NCI-H82 (cell line): Measurements from ENCODE around the gene DNM3.
A peak's percentile ranks its signal among the peaks of the same experiment; 100 is the strongest.

Source experiments
- DNase-seq: peaks from one replicate; lab custom pipeline; 2025; lab: John Stamatoyannopoulos, UW

DNM3 gene

GRCh38 chr1:172360985-172361384 is 519.7 kb downstream of the DNM3 start:
- no peak for DNase-seq

- DNase-seq = no peak
Observed at GRCh38 chr1:172363852-172364251, 522.6 kb downstream of the DNM3 start.

- DNase-seq = peak; percentile 46
Observed at GRCh38 chr1:172371646-172372045, 530.3 kb downstream of the DNM3 start.

GRCh38 chr1:172373864-172374263 is 532.6 kb downstream of the DNM3 start:
- no peak for DNase-seq

GRCh38 chr1:172375211-172375631 is 533.9 kb downstream of the DNM3 start:
- DNase-seq = no peak

DNA sequence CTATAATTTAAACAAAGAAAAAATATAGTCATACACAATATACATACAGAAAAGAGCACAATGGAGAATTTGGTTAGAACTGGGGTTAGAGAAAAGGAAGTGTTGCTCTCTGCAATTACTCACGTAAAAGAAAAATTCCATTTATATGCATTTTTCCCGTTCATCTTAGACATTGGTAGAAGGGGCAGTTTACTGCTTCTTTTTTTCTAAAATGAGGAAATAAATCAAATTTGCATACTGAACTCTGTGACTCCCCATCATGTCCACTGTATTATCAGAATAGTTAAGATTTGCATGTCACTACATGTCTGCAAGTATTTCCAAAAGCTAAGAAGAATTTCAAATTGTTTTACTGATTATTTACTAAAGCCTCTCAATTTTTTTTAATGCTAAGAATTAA is 535.1 kb downstream of the DNM3 start:
- DNase-seq = no peak

DNA sequence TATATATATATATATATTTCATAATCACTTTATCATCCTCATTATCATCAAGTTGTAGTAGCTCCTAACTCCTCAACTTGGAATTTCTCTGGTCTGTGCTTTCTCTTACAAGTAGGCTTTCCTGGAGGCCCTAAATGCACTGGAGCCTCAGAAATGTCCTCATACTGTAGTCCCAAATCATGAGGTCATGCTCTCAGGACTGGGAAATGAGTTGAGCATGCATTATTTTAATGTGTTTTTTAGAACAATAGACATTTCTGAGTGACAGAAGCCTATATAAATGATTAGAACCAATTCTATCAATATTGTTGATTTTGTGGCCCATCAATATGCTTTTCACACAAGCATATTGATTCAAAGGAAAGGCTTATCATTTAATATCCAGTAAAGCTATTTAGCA is 536.3 kb downstream of the DNM3 start:
- no peak for DNase-seq

GRCh38 chr1:172378109-172378760 is 536.9 kb downstream of the DNM3 start:
- DNase-seq = peak; percentile 19

DNA sequence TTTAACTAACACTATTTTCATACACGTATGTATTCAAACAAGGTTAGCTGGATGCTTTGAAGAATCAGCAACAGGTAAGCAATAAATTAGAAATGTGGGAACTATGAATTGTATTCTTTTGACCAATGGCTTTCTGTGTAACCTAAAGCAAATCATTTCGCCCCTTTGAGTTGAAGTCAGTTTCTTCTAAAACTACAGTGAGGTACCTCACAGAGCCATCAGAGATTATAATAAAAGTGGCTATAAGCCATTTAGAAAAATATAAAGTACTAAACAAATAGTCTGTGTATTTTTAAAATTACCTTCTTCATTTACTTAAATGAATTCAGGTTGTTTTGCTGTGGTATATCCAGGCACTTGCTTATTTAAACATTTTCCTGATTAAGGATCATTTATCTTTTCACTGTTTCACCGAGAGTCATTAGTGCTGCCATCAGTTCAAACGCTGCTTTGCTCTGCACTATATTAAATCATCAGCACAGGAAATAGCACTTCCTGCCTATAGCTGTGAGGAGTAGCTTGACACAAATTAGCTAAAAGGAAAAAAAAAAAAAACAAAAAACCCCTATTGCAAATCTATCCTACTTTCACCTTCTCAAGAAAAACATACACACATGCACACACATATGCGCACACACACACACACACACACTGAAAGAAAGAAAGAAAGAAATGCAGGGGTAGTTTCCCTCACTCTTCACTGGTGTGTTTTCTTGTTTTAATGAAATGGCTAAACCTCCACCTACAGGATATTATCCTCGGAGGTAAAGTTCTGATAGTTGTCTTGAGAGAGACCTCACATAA is 539.3 kb downstream of the DNM3 start:
- DNase-seq = no peak

DNA sequence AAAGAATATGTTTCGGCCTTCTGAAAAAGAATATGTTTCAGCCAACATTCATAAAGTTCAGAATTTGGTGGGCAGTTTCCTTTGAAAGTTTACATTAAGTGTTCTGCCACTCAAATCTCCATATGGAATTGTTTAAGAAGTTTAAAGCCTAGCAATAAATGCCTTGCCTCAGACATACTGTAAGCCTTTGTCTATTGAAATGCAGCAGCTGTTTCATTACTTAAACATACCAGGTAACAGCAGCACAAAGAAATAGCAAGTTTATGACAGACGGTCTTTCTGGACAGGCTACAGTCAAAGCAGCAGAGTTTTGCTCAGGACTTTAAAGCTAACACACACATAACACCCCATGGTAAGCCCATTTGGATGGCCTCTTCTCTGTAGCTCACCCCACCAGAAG is 540.6 kb downstream of the DNM3 start:
- DNase-seq = no peak

DNA sequence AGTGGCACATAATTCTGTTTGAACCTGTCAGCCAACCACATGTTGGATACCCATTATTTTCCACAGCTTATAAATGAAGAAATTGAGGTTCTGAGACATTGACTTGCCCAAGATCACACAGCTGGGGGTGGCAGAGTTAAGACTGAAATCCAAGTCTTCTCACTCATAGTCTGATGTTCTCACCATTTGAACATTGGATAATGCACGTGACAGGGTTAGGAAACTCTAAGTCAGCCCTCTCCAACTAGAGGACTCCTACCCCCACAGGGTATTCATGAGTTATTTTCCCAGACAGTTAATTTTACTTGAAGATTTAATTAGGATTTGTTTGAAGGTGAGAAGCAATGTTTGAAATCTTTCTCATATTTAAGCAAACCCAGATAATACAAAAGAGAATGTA is 541.1 kb downstream of the DNM3 start:
- no peak for DNase-seq

DNA sequence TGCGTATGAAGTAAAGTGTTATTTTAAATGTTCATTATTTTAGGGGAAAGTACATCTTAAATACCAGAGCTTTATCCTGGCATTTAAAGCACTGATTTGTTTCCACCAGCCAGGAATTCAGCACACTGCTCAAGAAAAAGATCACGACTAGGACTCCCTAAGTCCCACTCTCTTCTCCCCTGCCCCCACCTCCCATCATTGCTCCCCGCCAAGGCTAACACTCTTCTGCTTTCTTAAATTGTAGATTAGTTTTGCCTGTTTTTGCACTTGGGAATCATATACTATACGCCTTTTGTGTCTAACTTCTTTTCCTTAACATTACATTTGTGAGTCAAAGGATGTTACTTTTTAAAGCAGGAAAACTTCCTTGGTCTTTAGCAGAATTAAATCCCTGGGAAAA is 541.7 kb downstream of the DNM3 start:
- DNase-seq = no peak

DNA sequence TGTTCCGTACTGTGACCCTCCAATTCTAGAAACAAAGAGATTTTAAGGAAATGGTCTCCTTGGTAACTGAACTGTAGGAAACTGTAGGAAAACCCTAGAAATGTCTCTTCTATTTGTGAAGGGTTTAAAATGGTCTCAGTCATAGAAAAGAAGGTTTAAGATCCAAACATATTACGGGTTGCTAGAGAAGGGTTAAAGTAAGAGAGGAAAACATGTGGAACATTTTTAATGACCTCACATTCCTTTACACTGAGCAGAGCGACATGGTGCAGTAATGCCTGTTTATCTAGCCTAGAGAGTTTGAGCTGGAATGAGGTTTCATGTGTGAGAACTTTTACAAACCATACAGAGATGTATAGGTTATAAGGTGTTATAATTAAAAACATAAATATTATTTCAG is 542.2 kb downstream of the DNM3 start:
- DNase-seq = no peak

DNA sequence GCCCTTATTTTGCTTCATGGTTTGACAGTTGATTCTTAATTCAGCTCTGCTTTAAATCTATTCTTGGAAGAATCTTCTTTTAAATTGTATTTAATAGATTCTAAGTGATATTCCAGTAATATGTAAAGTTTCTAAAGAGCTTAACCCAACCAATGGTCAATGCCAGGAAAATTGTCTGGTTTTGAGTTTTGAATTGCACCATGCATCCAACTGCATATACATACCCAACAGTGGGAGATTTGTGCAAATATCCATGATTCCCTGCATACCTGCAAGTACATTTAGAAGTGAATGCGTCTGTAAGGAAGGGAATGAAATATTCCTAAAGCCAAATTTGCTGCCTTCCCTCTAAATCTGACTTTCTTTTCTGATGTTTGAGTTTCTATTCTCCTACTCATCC is 543.4 kb downstream of the DNM3 start:
- no peak for DNase-seq

- no peak for DNase-seq
Observed at GRCh38 chr1:172386046-172386445, 544.7 kb downstream of the DNM3 start.

- no peak for DNase-seq
Observed at GRCh38 chr1:172388490-172388889, 547.2 kb downstream of the DNM3 start.

- DNase-seq = no peak
Observed at GRCh38 chr1:172390301-172390682, 549.0 kb downstream of the DNM3 start.

DNA sequence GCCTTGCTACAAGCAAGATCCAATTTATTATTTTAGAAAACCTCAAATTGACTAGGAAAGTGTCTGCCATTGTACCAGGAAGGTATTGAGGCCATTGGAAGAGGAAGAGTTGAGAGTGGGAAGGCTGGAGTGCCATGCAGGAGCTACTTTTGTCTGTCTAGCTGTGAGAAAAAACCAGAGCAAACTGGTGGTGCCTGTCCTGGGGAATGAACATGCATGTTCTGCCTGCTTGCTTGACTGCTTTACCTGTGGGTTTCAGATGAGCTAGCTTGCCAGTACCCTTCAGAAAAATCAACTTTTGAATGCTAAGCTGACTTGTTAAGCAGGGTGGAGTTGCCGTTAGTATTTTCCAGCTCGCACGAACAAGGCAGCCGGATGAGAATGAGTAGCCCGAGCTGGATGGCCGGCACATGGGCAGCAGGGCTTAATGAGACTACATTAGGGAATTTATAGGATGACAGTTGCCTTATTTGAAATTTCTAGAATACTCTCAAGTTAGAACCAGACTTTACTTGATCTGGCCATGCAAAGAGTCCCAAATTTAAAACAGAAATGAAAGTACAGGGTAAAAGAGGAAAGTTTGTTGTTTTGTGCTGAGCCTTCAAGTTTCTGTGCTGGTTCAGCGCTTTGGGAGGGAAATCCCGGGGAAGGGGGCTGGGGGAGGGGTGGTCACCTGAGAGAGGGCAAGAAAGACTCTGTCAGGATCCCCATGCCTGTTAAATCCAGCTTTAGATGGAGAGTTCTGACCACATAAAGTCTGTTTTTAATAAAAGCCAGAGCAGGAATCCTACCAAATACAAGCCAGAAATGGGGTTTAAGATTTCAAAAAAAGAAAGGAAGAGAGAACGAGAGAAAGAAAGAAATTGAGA is 549.6 kb downstream of the DNM3 start:
- DNase-seq = no peak

- no peak for DNase-seq
Observed at GRCh38 chr1:172391976-172392375, 550.7 kb downstream of the DNM3 start.

DNA sequence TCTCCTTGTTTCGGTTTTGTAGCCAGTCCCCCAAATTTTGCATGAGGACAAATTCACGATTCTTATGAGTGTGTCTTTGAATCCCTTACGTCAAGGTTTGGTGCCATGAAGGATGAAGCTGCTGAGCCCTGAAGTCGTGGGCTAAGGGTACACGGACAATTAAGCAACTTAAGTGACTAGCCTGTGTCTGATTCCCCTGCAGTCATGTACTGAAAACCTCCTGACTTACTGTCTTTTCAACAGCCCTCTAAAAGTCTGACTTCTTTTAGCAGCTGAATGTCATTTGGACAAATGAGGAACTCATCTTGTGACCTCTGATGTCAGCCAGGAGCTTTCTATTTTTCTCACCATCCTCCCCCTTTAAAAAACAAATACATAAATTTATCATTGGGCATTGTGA is 552.1 kb downstream of the DNM3 start:
- no peak for DNase-seq

DNA sequence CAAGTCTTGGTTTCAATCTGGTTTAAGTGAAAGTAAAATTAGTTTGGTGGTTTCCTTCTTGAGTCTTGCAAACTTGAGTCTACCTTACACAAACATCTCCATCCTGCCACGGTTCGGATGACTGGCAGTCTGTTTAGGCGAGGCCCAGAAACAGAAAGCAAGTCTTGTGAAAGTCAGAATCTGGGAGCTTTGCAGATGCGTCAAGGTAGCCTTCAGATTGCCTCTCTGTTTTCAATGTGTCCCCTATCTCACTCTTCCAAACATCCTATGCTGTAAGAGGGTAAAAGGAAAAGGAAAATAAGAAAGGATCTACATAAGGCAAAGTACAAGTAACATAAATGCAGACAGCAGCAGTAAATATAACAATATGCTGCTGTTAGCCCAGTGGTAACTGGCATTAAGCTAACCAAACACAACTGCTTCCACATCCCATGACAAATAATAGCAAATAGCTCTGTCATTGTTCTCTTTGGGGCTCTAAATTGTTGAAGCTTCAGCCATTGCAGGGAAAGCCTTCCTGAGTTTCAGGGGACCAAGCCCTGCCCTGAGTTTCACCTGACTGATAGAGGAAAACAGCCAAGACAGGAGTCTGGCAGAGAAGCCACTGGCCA is 552.9 kb downstream of the DNM3 start:
- DNase-seq = no peak

- DNase-seq = no peak
Observed at GRCh38 chr1:172394811-172395210, 553.5 kb downstream of the DNM3 start.
